ENCODE data around the gene SSR1. TPM values are rescaled to one million over a fixed set of nuclear protein-coding genes. Genes with fewer than 3 reads are reported as not detected.
A peak's percentile ranks its signal among the peaks of the same experiment; 100 is the strongest.

Gene SSR1
- total RNA-seq, 1 experiment from 2014 or later = 102 TPM

GRCh38 chr6:7218406-7218988 is 94.5 kb downstream of the SSR1 start:
- Histone ChIP-seq H3K79me2 (ENCODE audit: insufficient read depth, low read length) (no peaks in the 10 kb centered on the region), H3K9me3 (ENCODE audit: control insufficient read depth, low read depth, low read length) (no peaks in the 10 kb centered on the region), H2BK20ac (ENCODE audit: low read depth, low read length, poor library complexity, severe bottlenecking) (no peak overlapping the region), H3K18ac (ENCODE audit: insufficient read length, low read depth, low read length) (no peak overlapping the region), H3K9ac (ENCODE audit: extremely low read depth, insufficient read length, low read length) (no peak overlapping the region), H4K20me1 (ENCODE audit: control insufficient read depth, insufficient read depth, insufficient read length) (no peaks in the 10 kb centered on the region), H3K4me1 (ENCODE audit: insufficient read depth, low read length) (no peaks in the 10 kb centered on the region), H3K56ac (ENCODE audit: insufficient read length, low read depth, low read length) (no peak overlapping the region), H3K79me1 (ENCODE audit: insufficient read depth, low read depth, low read length, poor library complexity, severe bottlenecking) (no peaks in the 10 kb centered on the region), H2BK120ac (ENCODE audit: low read depth, low read length, poor library complexity, severe bottlenecking) (no peak overlapping the region), H2AFZ (ENCODE audit: low read length) (no peak overlapping the region), H3K27me3 (ENCODE audit: insufficient read depth, low read length) (no peaks in the 10 kb centered on the region), H4K5ac (ENCODE audit: insufficient read length, low read depth, low read length) (no peak overlapping the region), H3K4me2 (ENCODE audit: insufficient read depth, insufficient read length, low read length) (no peak overlapping the region), H2AK5ac (ENCODE audit: insufficient read length, low read length) (no peak overlapping the region), H3K23ac (ENCODE audit: insufficient read length, low read depth, low read length) (no peak overlapping the region), H3K14ac (ENCODE audit: insufficient read depth, low read length) (no peak overlapping the region), H4K91ac (ENCODE audit: insufficient read length, low read depth, low read length) (no peak overlapping the region), H3T11ph (ENCODE audit: low read length) (no peak overlapping the region), H2BK12ac (ENCODE audit: insufficient read length, low read depth, low read length) (no peak overlapping the region), H2BK5ac (ENCODE audit: insufficient read length, low read length) (no peak overlapping the region), H3K4ac (ENCODE audit: low read depth, low read length) (no peak overlapping the region), H2BK15ac (ENCODE audit: low read depth, low read length) (no peak overlapping the region), H3K27ac (ENCODE audit: insufficient read length, low read depth, low read length) (no peak overlapping the region), H4K8ac (replicated peaks; ENCODE audit: insufficient read length, low read depth, low read length) (no peak overlapping the region), H3K23me2 (ENCODE audit: insufficient read length, low read depth, low read length, poor library complexity, severe bottlenecking) (no peaks in the 10 kb centered on the region)
- no CpG with 5 or more reads among the region's 2 CpGs for WGBS (ENCODE audit: extremely low coverage, insufficient read length, low lambda C conversion rate)
- peaks cover 5 to 42% (median 19%) of the 10 kb centered on the region in 3 experiments; a peak in 6 of 7 replicates for H3K36me3 Mint-ChIP-seq (ENCODE audit: insufficient read depth in 1 of 3, low read depth in 3 of 3)
- H3K4me3 Mint-ChIP-seq = no peak overlapping the region
- no peak for DNase-seq
- H3K27ac Mint-ChIP-seq = peak overlapping the region in 1 of 3 experiments; percentile 74; a peak in 1 of 7 replicates
- TF ChIP-seq CTCF (conservative IDR thresholded peaks at IDR 0.05) = no peak
- no peaks in the 10 kb centered on the region for H3K27me3 Mint-ChIP-seq (ENCODE audit: low read depth)
- peaks cover 19 to 34% of the 10 kb centered on the region in 2 experiments for H3K4me1 Mint-ChIP-seq
- no peaks in the 10 kb centered on the region for H3K9me3 Mint-ChIP-seq

Other genes with a start within 250 kb of the SSR1 start
- gene RREB1, start 205.2 kb downstream of the SSR1 start, total RNA-seq (2021) = 33.6 and 35.8 TPM in 2 replicates
- 0.28 TPM in 1 of 2 replicates, not detected in the other for gene CAGE1, start 76.5 kb upstream of the SSR1 start, total RNA-seq (2021)
- 40.0 and 40.8 TPM in 2 replicates for gene RIOK1, start 76.6 kb upstream of the SSR1 start, total RNA-seq (2021)
- 47.9 and 48.9 TPM in 2 replicates for gene DSP, start 228.5 kb upstream of the SSR1 start, total RNA-seq (2021)

All from H9 (cell line).